Astrocyte (in vitro differentiated cells and primary cell): ENCODE results near the gene ZNF469. TPM values are rescaled to one million over a fixed set of nuclear protein-coding genes. Genes with fewer than 3 reads are reported as not detected.

Experiments used
- DNase-seq: peaks from one replicate; pipeline ENCODE4 v3.0.0-alpha.2; 2010; ENCODE audit warnings: low read depth
- FAIRE-seq: peaks from 2 replicates; lab custom pipeline; 2011; peaks lifted over from hg19 to GRCh38; lab: Jason Lieb, UNC
- H2AFZ ChIP-seq: 2 replicates; pipeline ENCODE4 v1.6.0; 2012; ENCODE audit warnings: low read depth, low read length, inconsistent platforms
- H3K27ac ChIP-seq: 2 replicates; pipeline ENCODE4 v1.5.1; 2011; ENCODE audit warnings: low read depth, low read length, inconsistent platforms
- H3K27me3 ChIP-seq: 2 replicates; pipeline ENCODE4 v1.6.0; 2011; ENCODE audit warnings: low read length, inconsistent platforms; ENCODE audit not compliant: insufficient read depth
- H3K36me3 ChIP-seq: 2 replicates; pipeline ENCODE4 v1.5.1; 2011; ENCODE audit warnings: low read length, inconsistent platforms; ENCODE audit not compliant: insufficient read depth
- H3K4me1 ChIP-seq: 2 replicates; pipeline ENCODE4 v1.5.1; 2011; ENCODE audit warnings: low read length, inconsistent platforms; ENCODE audit not compliant: insufficient read depth
- H3K4me2 ChIP-seq: 2 replicates; pipeline ENCODE4 v1.6.0; 2012; ENCODE audit warnings: low read length, inconsistent platforms
- H3K4me3 ChIP-seq: 2 replicates; pipeline ENCODE4 v1.5.1; 2011; ENCODE audit warnings: low read depth, mild to moderate bottlenecking, low read length, inconsistent platforms; ENCODE audit not compliant: insufficient read depth
- H3K79me2 ChIP-seq: 2 replicates; pipeline ENCODE4 v1.6.0; 2012; ENCODE audit warnings: mild to moderate bottlenecking, low read length, inconsistent platforms; ENCODE audit not compliant: insufficient read depth
- H3K9ac ChIP-seq: 2 replicates; pipeline ENCODE4 v1.6.0; 2012; ENCODE audit warnings: mild to moderate bottlenecking, low read length, inconsistent platforms
- H3K9me3 ChIP-seq: 2 replicates; pipeline ENCODE4 v1.5.1; 2012; ENCODE audit warnings: low read depth, mild to moderate bottlenecking, low read length, inconsistent platforms; ENCODE audit not compliant: insufficient read depth
- H4K20me1 ChIP-seq: 2 replicates; pipeline ENCODE4 v1.6.0; 2012; ENCODE audit warnings: low read length, inconsistent platforms; ENCODE audit not compliant: insufficient read depth
- H3K27ac Mint-ChIP-seq: one replicate; pipeline ENCODE4 v1.8.0; 2021; ENCODE audit warnings: mild to moderate bottlenecking, mixed read lengths; ENCODE audit not compliant: unreplicated experiment
- H3K27me3 Mint-ChIP-seq: one replicate; pipeline ENCODE4 v1.8.0; 2021; ENCODE audit warnings: low read depth, mixed read lengths; ENCODE audit not compliant: unreplicated experiment
- H3K36me3 Mint-ChIP-seq: one replicate; pipeline ENCODE4 v1.8.0; 2021; ENCODE audit warnings: low read depth, mixed read lengths; ENCODE audit not compliant: unreplicated experiment
- H3K4me1 Mint-ChIP-seq: one replicate; pipeline ENCODE4 v1.8.0; 2021; ENCODE audit warnings: low read depth, mixed read lengths; ENCODE audit not compliant: unreplicated experiment
- H3K4me3 Mint-ChIP-seq: one replicate; pipeline ENCODE4 v1.8.0; 2021; ENCODE audit warnings: mild to moderate bottlenecking, moderate library complexity, mixed read lengths; ENCODE audit not compliant: unreplicated experiment
- H3K9me3 Mint-ChIP-seq: one replicate; pipeline ENCODE4 v1.8.0; 2021; ENCODE audit warnings: mild to moderate bottlenecking, mixed read lengths; ENCODE audit not compliant: unreplicated experiment
- CTCF ChIP-seq: IDR thresholded peaks from 2 replicates; pipeline ENCODE4 v1.5.1; 2011; ENCODE audit warnings: low read depth, mild to moderate bottlenecking, inconsistent platforms, low read length, moderate library complexity; ENCODE audit not compliant: insufficient read depth
- EZH2 ChIP-seq: IDR thresholded peaks from 2 replicates; pipeline ENCODE4 v1.6.1; 2012; ENCODE audit warnings: mild to moderate bottlenecking, low read length, inconsistent platforms; ENCODE audit not compliant: insufficient read depth
- total RNA-seq: library from RNA; stranded (reverse); gene quantifications from 2 replicates; pipeline ENCODE4 v1.2.1, GENCODE V29; 2021

ZNF469 gene
- total RNA-seq, 1 donor from 2014 or later = 17.7 TPM

GRCh38 chr16:88390265-88390664, 7.5 kb downstream of the ZNF469 start:
- Histone ChIP-seq H4K20me1 (peaks cover 96% of the 10 kb centered on the region), H3K27me3 (no peaks in the 10 kb centered on the region), H3K4me3 (no peak overlapping the region), H3K27ac (no peak overlapping the region), H3K4me1 (peaks cover 20% of the 10 kb centered on the region), H3K9ac (no peak overlapping the region), H3K36me3 (no peaks in the 10 kb centered on the region), H2AFZ (no peak overlapping the region), H3K9me3 (no peaks in the 10 kb centered on the region), H3K79me2 (peaks cover 97% of the 10 kb centered on the region), H3K4me2 (no peak overlapping the region)
- TF ChIP-seq CTCF (no peak), EZH2 (no peak)
- Mint-ChIP-seq H3K27ac (no peak overlapping the region), H3K4me1 (peaks cover 4% of the 10 kb centered on the region), H3K9me3 (no peaks in the 10 kb centered on the region), H3K36me3 (peaks cover 35% of the 10 kb centered on the region), H3K27me3 (peaks cover 10% of the 10 kb centered on the region), H3K4me3 (no peak overlapping the region)
- no peak for FAIRE-seq
- no peak for DNase-seq

- peaks cover 20% of the 10 kb centered on the region for H3K4me1 ChIP-seq
- FAIRE-seq (no peak), DNase-seq (no peak)
- Mint-ChIP-seq H3K36me3 (peaks cover 35% of the 10 kb centered on the region), H3K27ac (no peak overlapping the region), H3K9me3 (no peaks in the 10 kb centered on the region), H3K4me1 (peaks cover 4% of the 10 kb centered on the region), H3K4me3 (no peak overlapping the region), H3K27me3 (peaks cover 10% of the 10 kb centered on the region)
- no peak overlapping the region for H2AFZ ChIP-seq
- no peaks in the 10 kb centered on the region for H3K36me3 ChIP-seq
- H3K27ac ChIP-seq = no peak overlapping the region
- H3K27me3 ChIP-seq = no peaks in the 10 kb centered on the region
- H4K20me1 ChIP-seq = peaks cover 94% of the 10 kb centered on the region
- no peaks in the 10 kb centered on the region for H3K9me3 ChIP-seq
- H3K4me3 ChIP-seq = no peak overlapping the region
- TF ChIP-seq CTCF = no peak
- no peak for TF ChIP-seq EZH2
- H3K4me2 ChIP-seq = no peak overlapping the region
- no peak overlapping the region for H3K9ac ChIP-seq
- peaks cover 97% of the 10 kb centered on the region for H3K79me2 ChIP-seq
These were observed 8.0 kb downstream of the ZNF469 start for GRCh38 chr16:88390735-88391134.

- Histone ChIP-seq H3K36me3 (no peaks in the 10 kb centered on the region), H3K79me2 (peaks cover 96% of the 10 kb centered on the region), H3K4me3 (no peak overlapping the region), H4K20me1 (peaks cover 94% of the 10 kb centered on the region), H2AFZ (no peak overlapping the region), H3K4me1 (peaks cover 20% of the 10 kb centered on the region), H3K9me3 (no peaks in the 10 kb centered on the region), H3K27ac (no peak overlapping the region), H3K27me3 (no peaks in the 10 kb centered on the region), H3K9ac (no peak overlapping the region), H3K4me2 (no peak overlapping the region)
- TF ChIP-seq EZH2 (no peak), CTCF (no peak)
- Mint-ChIP-seq H3K36me3 (peaks cover 35% of the 10 kb centered on the region), H3K9me3 (no peaks in the 10 kb centered on the region), H3K4me1 (peaks cover 1% of the 10 kb centered on the region), H3K27me3 (peaks cover 10% of the 10 kb centered on the region), H3K4me3 (no peak overlapping the region), H3K27ac (no peak overlapping the region)
- no peak for DNase-seq
- FAIRE-seq = no peak
These were observed 8.5 kb downstream of the ZNF469 start for GRCh38 chr16:88391144-88391850.
